ENCODE results near the gene PCDHGB6.
A peak's percentile ranks its signal among the peaks of the same experiment; 100 is the strongest.

DNA sequence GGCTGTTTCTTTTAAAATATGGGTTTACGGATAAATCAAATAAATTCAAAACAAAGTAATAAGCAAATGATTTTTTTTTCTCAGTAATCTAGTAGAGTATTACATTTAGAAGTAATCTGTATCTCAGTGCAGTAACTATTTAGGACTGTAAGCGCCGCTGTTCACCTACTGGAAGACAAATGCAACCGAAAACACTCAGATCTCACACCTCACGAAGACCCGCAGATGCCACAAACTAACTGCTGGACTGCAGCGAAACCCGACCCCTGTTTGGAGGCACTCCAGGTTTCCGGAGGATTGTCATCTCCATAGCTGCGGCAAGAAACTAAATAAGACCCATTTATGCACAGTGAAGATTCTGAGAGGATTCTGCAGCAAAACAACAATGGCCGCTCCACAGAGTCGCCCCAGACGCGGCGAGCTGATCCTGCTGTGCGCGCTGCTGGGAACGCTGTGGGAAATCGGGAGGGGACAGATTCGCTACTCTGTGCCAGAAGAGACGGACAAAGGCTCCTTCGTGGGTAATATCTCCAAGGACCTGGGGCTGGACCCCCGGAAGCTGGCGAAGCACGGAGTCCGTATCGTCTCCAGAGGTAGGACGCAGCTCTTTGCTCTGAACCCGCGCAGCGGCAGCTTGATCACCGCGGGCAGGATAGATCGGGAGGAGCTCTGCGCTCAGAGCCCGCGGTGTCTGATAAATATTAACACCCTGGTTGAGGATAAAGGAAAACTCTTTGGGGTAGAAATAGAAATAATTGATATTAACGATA is 15.2 kb upstream of the PCDHGB6 start, which contains the start of gene PCDHGA8:
- TF ChIP-seq, protein P1, sequence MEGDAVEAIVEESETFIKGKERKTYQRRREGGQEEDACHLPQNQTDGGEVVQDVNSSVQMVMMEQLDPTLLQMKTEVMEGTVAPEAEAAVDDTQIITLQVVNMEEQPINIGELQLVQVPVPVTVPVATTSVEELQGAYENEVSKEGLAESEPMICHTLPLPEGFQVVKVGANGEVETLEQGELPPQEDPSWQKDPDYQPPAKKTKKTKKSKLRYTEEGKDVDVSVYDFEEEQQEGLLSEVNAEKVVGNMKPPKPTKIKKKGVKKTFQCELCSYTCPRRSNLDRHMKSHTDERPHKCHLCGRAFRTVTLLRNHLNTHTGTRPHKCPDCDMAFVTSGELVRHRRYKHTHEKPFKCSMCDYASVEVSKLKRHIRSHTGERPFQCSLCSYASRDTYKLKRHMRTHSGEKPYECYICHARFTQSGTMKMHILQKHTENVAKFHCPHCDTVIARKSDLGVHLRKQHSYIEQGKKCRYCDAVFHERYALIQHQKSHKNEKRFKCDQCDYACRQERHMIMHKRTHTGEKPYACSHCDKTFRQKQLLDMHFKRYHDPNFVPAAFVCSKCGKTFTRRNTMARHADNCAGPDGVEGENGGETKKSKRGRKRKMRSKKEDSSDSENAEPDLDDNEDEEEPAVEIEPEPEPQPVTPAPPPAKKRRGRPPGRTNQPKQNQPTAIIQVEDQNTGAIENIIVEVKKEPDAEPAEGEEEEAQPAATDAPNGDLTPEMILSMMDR (IDR thresholded peaks at IDR 0.05; ENCODE audit: low read length), result peak; percentile 52
- TF ChIP-seq EZH2 (optimal IDR thresholded peaks at IDR 0.05; ENCODE audit: low read depth, low read length) (no peak), EZH2phosphoT487 (IDR thresholded peaks at IDR 0.05; ENCODE audit: low read length) (no peak)
